GM12878 (cell line): Measurements from ENCODE around the gene MB. TPM values are rescaled to one million over a fixed set of nuclear protein-coding genes. Genes with fewer than 3 reads are reported as not detected.

Experiments used
- ATAC-seq: fragments of 200-7000 bp; cut with Tn5 transposase; 3 replicates; pipeline ENCODE4 v1.9.1; 2020; ENCODE audit warnings: mild to moderate bottlenecking, moderate library complexity
- BruUV-seq: library from RNA; stranded (reverse); fragments of 400-500 nt; replicated peaks from 2 replicates; lab custom pipeline; 2021; lab: Mats Ljungman, UMichigan
- CTCF ChIA-PET: fragments of 300-600 bp; sonication (Branson Sonifier 250); formaldehyde crosslinking; extraction: SDS; loops from one replicate; lab custom pipeline; 2021; ENCODE audit warnings: inconsistent platforms; lab: Yijun Ruan, JAX
- POLR2A ChIA-PET: fragments of 350-600 bp; formaldehyde crosslinking; extraction: SDS; loops from one replicate; lab custom pipeline; 2021; ENCODE audit warnings: inconsistent platforms; lab: Charles Lee
- RAD21 ChIA-PET: fragments of 300-600 bp; sonication (Branson Sonifier 250); formaldehyde crosslinking; loops from one replicate; lab custom pipeline; 2023; ENCODE audit warnings: antibody characterized with exemption; ENCODE audit not compliant: unreplicated experiment; lab: Charles Lee
- SMC1A ChIA-PET: fragments of 300-600 bp; sonication (Branson Sonifier 250); formaldehyde crosslinking; loops from one replicate; lab custom pipeline; 2023; ENCODE audit not compliant: unreplicated experiment, uncharacterized antibody; lab: Charles Lee
- DNase-seq: peaks from one replicate; pipeline ENCODE4 v3.0.0-alpha.2; 2011; ENCODE audit warnings: low read depth, low spot score
- FAIRE-seq: peaks from 3 replicates; lab custom pipeline; 2011; peaks lifted over from hg19 to GRCh38; lab: Jason Lieb, UNC
- H2AFZ ChIP-seq: 2 replicates; pipeline ENCODE4 v1.6.0; 2011; ENCODE audit warnings: low read depth, low read length, control low read depth; ENCODE audit not compliant: control insufficient read depth
- H3K27ac ChIP-seq: 2 replicates; pipeline ENCODE4 v1.5.1; 2011; ENCODE audit warnings: control low read depth; ENCODE audit not compliant: control insufficient read depth, insufficient read depth
- H3K27me3 ChIP-seq, 2 experiments: replicated peaks in 1 of 2; 2 replicates each; pipeline versions ENCODE4 v1.6.0 to v1.6.1; 2011; ENCODE audit warnings: low read length in 1 of 2; ENCODE audit not compliant: control insufficient read depth in 2 of 2, insufficient read depth in 2 of 2
- H3K36me3 ChIP-seq, 2 experiments: 2 replicates each; pipeline ENCODE4 v1.5.1; 2011; ENCODE audit warnings: low read length in 1 of 2; ENCODE audit not compliant: control insufficient read depth in 2 of 2, insufficient read depth in 2 of 2
- H3K4me1 ChIP-seq: 2 replicates; pipeline ENCODE4 v1.6.1; 2011; ENCODE audit warnings: mild to moderate bottlenecking, low read length, moderate library complexity, mixed read lengths; ENCODE audit not compliant: control insufficient read depth, insufficient read depth
- H3K4me2 ChIP-seq: 2 replicates; pipeline ENCODE4 v1.6.0; 2011; ENCODE audit warnings: control low read depth; ENCODE audit not compliant: control insufficient read depth, insufficient read depth
- H3K4me3 ChIP-seq: fragments of 200-600 bp; sonication (generic); 2 replicates; pipeline ENCODE4 v1.5.1; 2016
- H3K79me2 ChIP-seq: 2 replicates; pipeline ENCODE4 v1.6.0; 2011; ENCODE audit warnings: low read length; ENCODE audit not compliant: control insufficient read depth, insufficient read depth
- H3K9ac ChIP-seq: 2 replicates; pipeline ENCODE4 v1.8.0; 2011; ENCODE audit warnings: low read length, control low read depth, mixed read lengths; ENCODE audit not compliant: control insufficient read depth, insufficient read depth
- H3K9me3 ChIP-seq: replicated peaks from 3 replicates; pipeline ENCODE4 v1.5.1; 2011; ENCODE audit warnings: mild to moderate bottlenecking, low read length; ENCODE audit not compliant: control insufficient read depth, insufficient read depth
- H4K20me1 ChIP-seq: 2 replicates; pipeline ENCODE4 v1.6.0; 2011; ENCODE audit not compliant: control insufficient read depth, insufficient read depth
- CHD1 ChIP-seq: IDR thresholded peaks from 2 replicates; pipeline ENCODE4 v1.6.1; 2012; ENCODE audit warnings: low read depth, low read length, improper control_type of control experiment
- DPF2 ChIP-seq: fragments of 450-650 bp; IDR thresholded peaks from 2 replicates; pipeline ENCODE4 v1.6.1; 2017; ENCODE audit warnings: mild to moderate bottlenecking
- GABPA ChIP-seq: IDR thresholded peaks from 2 replicates; pipeline ENCODE4 v1.6.1; 2014; ENCODE audit warnings: antibody characterized with exemption, low read depth, mild to moderate bottlenecking, inconsistent platforms
- IRF4 ChIP-seq: IDR thresholded peaks from 2 replicates; pipeline ENCODE4 v1.6.1; 2011; ENCODE audit warnings: low read depth, low read length
- NR2F1 ChIP-seq: fragments of 450-650 bp; conservative IDR thresholded peaks from 2 replicates; pipeline ENCODE4 v1.6.1; 2017; ENCODE audit warnings: mild to moderate bottlenecking
- NRF1 ChIP-seq: conservative IDR thresholded peaks from 2 replicates; pipeline ENCODE4 v1.6.1; 2011; ENCODE audit warnings: mild to moderate bottlenecking, low read depth, low read length, improper control_type of control experiment
- RCOR1 ChIP-seq: conservative IDR thresholded peaks from 2 replicates; pipeline ENCODE4 v1.6.1; 2012; ENCODE audit warnings: low read depth, low read length, improper control_type of control experiment
- SMAD5 ChIP-seq: IDR thresholded peaks from 2 replicates; pipeline ENCODE4 v1.6.1; 2016; ENCODE audit warnings: antibody characterized with exemption, low read depth
- STAT3 ChIP-seq: IDR thresholded peaks from 2 replicates; pipeline ENCODE4 v1.6.1; 2011; ENCODE audit warnings: low read depth, low read length, improper control_type of control experiment
- SUPT20H ChIP-seq: IDR thresholded peaks from 2 replicates; pipeline ENCODE4 v1.6.1; 2011; ENCODE audit warnings: low read depth, mild to moderate bottlenecking, low read length, moderate library complexity, borderline replicate concordance; ENCODE audit not compliant: control insufficient read depth
- ZNF274 ChIP-seq: IDR thresholded peaks from one replicate; pipeline ENCODE4 v1.8.0; 2011; ENCODE audit not compliant: insufficient read length, insufficient read depth
- WGBS: methylation state at CpG from one replicate; pipeline ENCODE4 v1.1.6; 2016; ENCODE audit warnings: low lambda C conversion rate; ENCODE audit not compliant: insufficient replicate concordance, insufficient coverage; ENCODE audit errors: missing lambda C conversion rate; 5-methylcytosine and 5-hydroxymethylcytosine counted together
- in situ Hi-C: fragments of 300-500 bp; cut with MboI; formaldehyde crosslinking; loops from 9 replicates; pipeline ENCODE4 v1.14.3; 2018; ENCODE audit warnings: mixed read lengths
- intact Hi-C: fragments of 100-400 bp; cut with micrococcal nuclease; formaldehyde crosslinking; loops from one replicate; pipeline ENCODE4 v1.14.2; 2022; ENCODE audit not compliant: unreplicated experiment
- polyA plus RNA-seq, 11 experiments: library from polyadenylated mRNA; depleted of rRNA in 4 of 11; unstranded in 6 of 11; stranded (reverse) in 5 of 11; fragments of >200 nt; fragmentation: Nextera tagmentation in 4 of 11; fragmentation: Illumina TruSeq in 1 of 11; extraction: Ambion mirVana in 4 of 11; extraction: Trizol in 1 of 11; gene quantifications; 1 replicate in 1 of 11; 2 replicates in 10 of 11; pipeline versions ENCODE4 v1.2.1 to v1.2.3, GENCODE V29; 2011 to 2016; ENCODE audit warnings: inconsistent platforms in 2 of 11, missing spikeins in 2 of 11, low read depth in 1 of 11
- total RNA-seq, 4 experiments: library from RNA; depleted of rRNA in 3 of 4; stranded (reverse); fragments of >200 nt in 3 of 4; fragmentation: Illumina TruSeq in 1 of 4; extraction: Trizol in 1 of 4; gene quantifications; 2 replicates each; pipeline versions ENCODE4 v1.2.1 to v1.2.3, GENCODE V29; 2013 to 2021
- TF ChIP-seq, protein P1 (sequence below): fragments of 450-650 bp; formaldehyde crosslinking; IDR thresholded peaks from 2 replicates; pipeline ENCODE4 v1.4.0; 2022; ENCODE audit warnings: mild to moderate bottlenecking, moderate library complexity
- TF ChIP-seq, protein P2 (sequence below): fragments of 450-650 bp; IDR thresholded peaks from 2 replicates; pipeline ENCODE4 v1.6.1; 2018; ENCODE audit warnings: mild to moderate bottlenecking, low read depth, moderate library complexity; ENCODE audit not compliant: partially characterized antibody

Gene MB
- total and polyA plus RNA-seq, 10 of the 15 experiments (the other 5 are each of a cell fraction or from before 2014, with no cell fraction given) = 0.09 to 0.41 (median 0.23) TPM; not detected in 3

DNA sequence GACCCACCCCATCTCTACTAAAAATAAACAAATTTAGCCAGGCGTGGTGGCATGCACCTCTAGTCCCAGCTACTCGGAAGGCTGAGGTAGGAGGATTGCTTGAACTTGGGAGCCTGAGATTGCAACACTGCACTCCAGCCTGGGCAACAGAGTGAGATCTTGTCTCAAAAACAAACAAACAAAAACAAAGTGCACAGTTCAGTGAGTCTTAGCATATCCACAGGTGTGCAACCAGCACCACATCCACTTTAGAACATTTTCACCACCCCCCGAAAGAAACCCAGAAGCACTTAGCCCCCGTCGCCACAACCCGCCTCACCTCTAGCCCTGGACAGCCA lies 27.4 kb downstream of the MB start:
- RAD21 ChIA-PET = no interaction called here
- no peak overlapping the region for H3K9ac ChIP-seq
- CTCF ChIA-PET = no interaction called here
- H3K4me1 ChIP-seq = no peaks in the 10 kb centered on the region
- intact Hi-C loops (no loop called here), in situ Hi-C loops (no loop called here)
- SMC1A ChIA-PET = no interaction called here
- no peaks in the 10 kb centered on the region for H3K9me3 ChIP-seq
- H3K27ac ChIP-seq = no peak overlapping the region
- DNase-seq (no peak), ATAC-seq (no peak), FAIRE-seq (no peak)
- no peaks in the 10 kb centered on the region for H3K36me3 ChIP-seq
- H3K79me2 ChIP-seq = no peaks in the 10 kb centered on the region
- WGBS = 56% methylated on average over 6 of the region's 6 CpGs
- TF ChIP-seq GABPA = no peak
- no peak for TF ChIP-seq SMAD5
- no peak for TF ChIP-seq SUPT20H
- no peak for TF ChIP-seq NR2F1
- no peak for TF ChIP-seq ZNF274
- peaks cover 5 to 6% of the 10 kb centered on the region in 2 experiments; a peak in 2 of 4 replicates for H3K27me3 ChIP-seq
- no peak overlapping the region for H3K4me2 ChIP-seq
- H2AFZ ChIP-seq = no peak overlapping the region
- POLR2A ChIA-PET = no interaction called here
- BruUV-seq = no TSS peak
- no peaks in the 10 kb centered on the region for H4K20me1 ChIP-seq
- no peak overlapping the region for H3K4me3 ChIP-seq

DNA sequence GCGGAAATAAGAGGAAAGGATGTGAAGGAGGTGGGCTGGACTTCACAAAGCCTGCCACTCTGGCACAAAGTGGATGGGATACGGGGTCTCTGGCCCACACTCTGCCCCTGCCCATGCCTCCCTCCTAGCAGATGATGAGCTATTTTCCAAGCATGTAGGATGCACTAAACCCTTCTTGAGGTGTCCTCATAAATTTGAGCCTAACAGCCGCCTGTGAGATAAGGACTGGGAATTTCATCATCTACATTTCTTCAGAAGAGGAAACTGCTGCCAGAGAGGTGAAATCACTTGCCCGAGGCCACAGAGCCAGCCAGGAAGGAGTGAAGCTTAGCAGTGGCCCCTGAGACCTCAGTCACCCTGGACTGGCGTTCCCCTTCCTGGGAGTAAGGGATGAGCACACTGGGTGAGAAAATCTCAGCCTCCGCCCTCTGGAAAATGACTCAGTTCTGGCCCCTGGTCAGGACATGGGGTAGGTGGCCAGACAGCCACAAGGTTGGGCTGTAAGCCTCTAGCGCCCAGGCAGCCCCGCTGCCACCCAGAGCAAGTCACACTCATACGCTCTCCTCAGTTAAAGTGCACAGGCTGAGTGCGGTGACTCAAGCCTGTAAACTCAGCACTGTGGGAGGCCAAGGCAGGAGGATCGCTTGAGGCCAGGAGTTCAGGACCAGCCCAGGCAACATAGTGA lies 27.9 kb downstream of the MB start:
- Histone ChIP-seq H3K27ac (no peak overlapping the region), H3K9me3 (no peaks in the 10 kb centered on the region), H3K36me3 (no peaks in the 10 kb centered on the region), H3K4me1 (no peaks in the 10 kb centered on the region), H3K4me3 (no peak overlapping the region), H3K79me2 (no peaks in the 10 kb centered on the region), H3K27me3 (peaks cover 5 to 6% of the 10 kb centered on the region in 2 experiments; a peak in 2 of 4 replicates), H3K9ac (no peak overlapping the region), H2AFZ (no peak overlapping the region), H4K20me1 (no peaks in the 10 kb centered on the region), H3K4me2 (no peak overlapping the region)
- BruUV-seq = no TSS peak
- TF ChIP-seq, protein P1, sequence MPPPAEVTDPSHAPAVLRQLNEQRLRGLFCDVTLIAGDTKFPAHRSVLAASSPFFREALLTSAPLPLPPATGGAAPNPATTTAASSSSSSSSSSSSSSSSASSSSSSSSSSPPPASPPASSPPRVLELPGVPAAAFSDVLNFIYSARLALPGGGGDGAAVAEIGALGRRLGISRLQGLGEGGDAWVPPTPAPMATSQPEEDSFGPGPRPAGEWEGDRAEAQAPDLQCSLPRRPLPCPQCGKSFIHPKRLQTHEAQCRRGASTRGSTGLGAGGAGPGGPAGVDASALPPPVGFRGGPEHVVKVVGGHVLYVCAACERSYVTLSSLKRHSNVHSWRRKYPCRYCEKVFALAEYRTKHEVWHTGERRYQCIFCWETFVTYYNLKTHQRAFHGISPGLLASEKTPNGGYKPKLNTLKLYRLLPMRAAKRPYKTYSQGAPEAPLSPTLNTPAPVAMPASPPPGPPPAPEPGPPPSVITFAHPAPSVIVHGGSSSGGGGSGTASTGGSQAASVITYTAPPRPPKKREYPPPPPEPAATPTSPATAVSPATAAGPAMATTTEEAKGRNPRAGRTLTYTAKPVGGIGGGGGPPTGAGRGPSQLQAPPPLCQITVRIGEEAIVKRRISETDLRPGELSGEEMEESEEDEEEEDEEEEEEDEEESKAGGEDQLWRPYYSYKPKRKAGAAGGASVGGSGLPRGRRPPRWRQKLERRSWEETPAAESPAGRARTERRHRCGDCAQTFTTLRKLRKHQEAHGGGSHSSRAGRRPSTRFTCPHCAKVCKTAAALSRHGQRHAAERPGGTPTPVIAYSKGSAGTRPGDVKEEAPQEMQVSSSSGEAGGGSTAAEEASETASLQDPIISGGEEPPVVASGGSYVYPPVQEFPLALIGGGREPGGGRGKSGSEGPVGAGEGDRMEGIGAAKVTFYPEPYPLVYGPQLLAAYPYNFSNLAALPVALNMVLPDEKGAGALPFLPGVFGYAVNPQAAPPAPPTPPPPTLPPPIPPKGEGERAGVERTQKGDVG (CRISPR knock-in tag) = no peak
- TF ChIP-seq CHD1 (no peak), STAT3 (no peak), RCOR1 (no peak), IRF4 (no peak), DPF2 (no peak), NRF1 (no peak)
- TF ChIP-seq, protein P2, sequence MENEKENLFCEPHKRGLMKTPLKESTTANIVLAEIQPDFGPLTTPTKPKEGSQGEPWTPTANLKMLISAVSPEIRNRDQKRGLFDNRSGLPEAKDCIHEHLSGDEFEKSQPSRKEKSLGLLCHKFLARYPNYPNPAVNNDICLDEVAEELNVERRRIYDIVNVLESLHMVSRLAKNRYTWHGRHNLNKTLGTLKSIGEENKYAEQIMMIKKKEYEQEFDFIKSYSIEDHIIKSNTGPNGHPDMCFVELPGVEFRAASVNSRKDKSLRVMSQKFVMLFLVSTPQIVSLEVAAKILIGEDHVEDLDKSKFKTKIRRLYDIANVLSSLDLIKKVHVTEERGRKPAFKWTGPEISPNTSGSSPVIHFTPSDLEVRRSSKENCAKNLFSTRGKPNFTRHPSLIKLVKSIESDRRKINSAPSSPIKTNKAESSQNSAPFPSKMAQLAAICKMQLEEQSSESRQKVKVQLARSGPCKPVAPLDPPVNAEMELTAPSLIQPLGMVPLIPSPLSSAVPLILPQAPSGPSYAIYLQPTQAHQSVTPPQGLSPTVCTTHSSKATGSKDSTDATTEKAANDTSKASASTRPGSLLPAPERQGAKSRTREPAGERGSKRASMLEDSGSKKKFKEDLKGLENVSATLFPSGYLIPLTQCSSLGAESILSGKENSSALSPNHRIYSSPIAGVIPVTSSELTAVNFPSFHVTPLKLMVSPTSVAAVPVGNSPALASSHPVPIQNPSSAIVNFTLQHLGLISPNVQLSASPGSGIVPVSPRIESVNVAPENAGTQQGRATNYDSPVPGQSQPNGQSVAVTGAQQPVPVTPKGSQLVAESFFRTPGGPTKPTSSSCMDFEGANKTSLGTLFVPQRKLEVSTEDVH = no peak
- ATAC-seq (no peak), FAIRE-seq (no peak), DNase-seq (no peak)
- intact Hi-C loops (no loop called here), in situ Hi-C loops (no loop called here)
- ChIA-PET POLR2A (no interaction called here), SMC1A (no interaction called here), CTCF (no interaction called here), RAD21 (no interaction called here)
- 25% methylated on average over 11 of the region's 11 CpGs for WGBS
